Left colon (tissue), 2 donors: ENCODE measurements around the gene ZFPM1. TPM values are rescaled to one million over a fixed set of nuclear protein-coding genes. Genes with fewer than 3 reads are reported as not detected.
"Not testable (repeated sequence)": the region's sequence is repeated elsewhere in the genome, so short reads cannot be mapped to it uniquely, and the experiment has no call there.

Experiments
- ATAC-seq: fragments of 200-7000 bp; cut with Tn5 transposase; one replicate; pipeline ENCODE4 v1.9.1; 2020; ENCODE audit warnings: mild to moderate bottlenecking, moderate library complexity
- DNase-seq, 2 donors: peaks; one replicate each; pipeline ENCODE4 v3.0.0-alpha.2; 2020
- intact Hi-C, 2 donors: fragments of 100-400 bp; cut with DNase I in 1 of 2; cut with micrococcal nuclease in 1 of 2; formaldehyde crosslinking; loops; one replicate each; pipeline versions ENCODE4 v1.11.2 to v1.14.0; 2022; cut with DNase I, micrococcal nuclease
- total RNA-seq, 2 donors: library from RNA; stranded (reverse); fragmentation: NEBNext Ultra II Directional; extraction: Animal tissue kit (Norgen Biotek cat#: 25700); gene quantifications; one replicate each; pipeline ENCODE4 v1.2.1, GENCODE V29; 2021
- donor health status: DM: no; HTN: no; CAD: no.
- donor health status: DM: yes; HTN: yes; CAD: no.

ZFPM1 gene
- total RNA-seq, 2 donors from 2014 or later: 8.0 to 11.3 TPM

DNA sequence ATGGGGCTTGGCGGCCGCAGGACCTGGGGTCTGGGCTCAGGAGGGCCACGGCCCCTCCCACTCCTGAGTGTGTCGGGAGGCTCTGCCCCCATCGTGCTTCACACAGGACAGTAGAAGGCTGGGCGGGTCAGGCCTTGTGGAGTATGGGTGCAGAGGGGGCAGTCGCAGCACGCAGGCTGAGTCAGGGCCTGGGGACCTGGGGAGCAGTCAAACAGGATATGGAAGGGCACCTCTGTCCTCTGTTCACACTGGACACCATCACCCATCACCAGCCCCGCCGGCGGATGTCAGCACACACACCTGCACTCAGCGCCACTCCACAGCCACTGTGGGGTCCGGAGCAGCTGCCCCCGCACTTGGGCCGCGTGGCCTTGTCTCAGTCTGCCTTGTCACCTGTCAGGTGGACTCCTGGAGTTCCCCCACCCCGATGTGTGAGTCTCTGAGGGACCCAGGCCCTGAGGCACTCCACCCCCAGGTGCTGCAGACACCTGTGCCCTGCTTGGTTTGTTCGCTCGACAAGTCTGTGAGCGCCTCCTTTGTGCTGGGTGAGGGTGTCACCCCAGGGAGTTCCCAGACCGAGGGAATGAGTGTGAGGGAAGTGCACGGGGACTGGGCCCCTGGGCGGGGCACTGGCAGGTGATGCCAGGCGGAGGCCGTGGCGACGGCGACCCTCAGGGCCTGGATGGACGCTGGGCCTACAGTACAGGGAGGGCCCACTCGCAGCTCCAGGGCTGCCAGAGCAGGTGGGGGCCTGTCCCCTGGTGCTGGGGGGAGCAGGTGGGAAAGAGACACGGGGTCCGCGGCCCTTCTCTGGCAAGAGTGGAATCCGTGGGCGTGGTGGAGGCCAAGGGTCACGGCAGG, 31.7 kb downstream of the ZFPM1 start:
- intact Hi-C loops: no loop called here
- DNase-seq: peak; percentile 71
- peak; percentile 58 for ATAC-seq

DNA sequence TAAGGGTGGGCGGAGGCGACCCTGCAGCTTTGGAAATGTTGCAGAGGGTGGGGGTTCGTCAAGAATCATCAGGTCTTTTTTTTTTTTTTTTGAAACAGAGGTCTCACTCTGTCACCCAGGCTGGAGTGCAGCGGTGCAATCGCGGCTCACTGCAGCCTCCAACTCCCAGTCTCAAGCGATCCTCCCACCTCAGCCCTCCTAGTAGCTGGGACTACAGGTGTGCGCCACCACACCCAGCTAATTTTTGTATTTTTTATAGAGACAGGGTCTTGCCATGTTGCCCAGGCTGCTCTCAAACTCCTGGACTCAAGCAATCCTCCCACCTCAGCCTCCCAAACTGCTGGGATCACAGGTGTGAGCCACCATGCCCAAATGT, 32.3 kb downstream of the ZFPM1 start:
- ATAC-seq, DNase-seq, intact Hi-C loops: not testable (repeated sequence)

DNA sequence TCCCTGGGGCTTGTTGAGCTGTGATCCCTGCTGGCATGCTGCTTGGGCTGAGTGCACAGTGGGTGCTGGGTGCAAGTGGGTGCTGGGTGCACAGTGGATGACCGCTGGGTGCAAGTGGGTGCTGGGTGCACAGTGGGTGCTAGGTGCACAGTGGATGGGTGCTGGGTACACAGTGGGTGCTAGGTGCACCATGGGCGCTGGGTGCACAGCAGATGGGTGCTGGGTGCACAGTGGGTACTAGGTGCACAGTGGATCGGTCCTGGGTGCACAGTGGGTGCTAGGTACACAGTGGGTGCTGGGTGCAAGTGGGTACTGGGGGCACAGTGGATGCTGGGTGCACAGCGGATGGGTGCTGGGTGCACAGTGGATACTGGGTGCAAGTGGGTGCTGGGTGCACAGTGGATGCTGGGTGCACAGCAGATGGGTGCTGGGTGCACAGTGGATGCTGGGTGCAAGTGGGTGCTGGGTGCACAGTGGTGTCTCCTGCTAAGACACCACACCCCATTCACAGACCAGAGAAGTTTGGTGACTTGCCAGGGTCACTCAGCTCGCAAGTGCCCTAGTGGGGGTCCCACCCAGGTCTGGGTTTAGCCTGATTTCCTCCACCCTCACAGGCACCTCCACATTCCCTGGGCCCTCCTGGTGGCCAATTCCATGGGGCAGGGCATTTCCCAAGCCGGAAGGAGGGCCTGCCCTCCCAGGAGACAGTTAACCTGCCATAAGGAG, 33.5 kb downstream of the ZFPM1 start:
- DNase-seq: no peak
- intact Hi-C loops: no loop called here
- ATAC-seq: no peak

DNA sequence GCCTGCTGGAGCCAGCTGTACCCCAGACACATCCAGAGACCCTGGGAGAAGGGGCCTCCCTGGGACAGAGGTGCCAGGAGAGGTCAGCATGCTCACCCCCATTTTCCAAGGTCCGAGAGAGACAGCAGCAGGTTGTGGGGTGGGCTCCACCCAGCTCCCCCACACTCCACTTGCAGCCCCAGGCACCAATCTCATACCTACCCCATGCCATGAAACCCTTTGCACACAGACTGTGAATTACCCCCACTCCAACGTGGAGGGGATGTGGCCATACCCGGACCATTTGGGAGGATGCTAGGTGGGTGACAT, 34.0 kb downstream of the ZFPM1 start:
- DNase-seq (no peak), ATAC-seq (no peak)
- intact Hi-C loops: no loop called here

DNA sequence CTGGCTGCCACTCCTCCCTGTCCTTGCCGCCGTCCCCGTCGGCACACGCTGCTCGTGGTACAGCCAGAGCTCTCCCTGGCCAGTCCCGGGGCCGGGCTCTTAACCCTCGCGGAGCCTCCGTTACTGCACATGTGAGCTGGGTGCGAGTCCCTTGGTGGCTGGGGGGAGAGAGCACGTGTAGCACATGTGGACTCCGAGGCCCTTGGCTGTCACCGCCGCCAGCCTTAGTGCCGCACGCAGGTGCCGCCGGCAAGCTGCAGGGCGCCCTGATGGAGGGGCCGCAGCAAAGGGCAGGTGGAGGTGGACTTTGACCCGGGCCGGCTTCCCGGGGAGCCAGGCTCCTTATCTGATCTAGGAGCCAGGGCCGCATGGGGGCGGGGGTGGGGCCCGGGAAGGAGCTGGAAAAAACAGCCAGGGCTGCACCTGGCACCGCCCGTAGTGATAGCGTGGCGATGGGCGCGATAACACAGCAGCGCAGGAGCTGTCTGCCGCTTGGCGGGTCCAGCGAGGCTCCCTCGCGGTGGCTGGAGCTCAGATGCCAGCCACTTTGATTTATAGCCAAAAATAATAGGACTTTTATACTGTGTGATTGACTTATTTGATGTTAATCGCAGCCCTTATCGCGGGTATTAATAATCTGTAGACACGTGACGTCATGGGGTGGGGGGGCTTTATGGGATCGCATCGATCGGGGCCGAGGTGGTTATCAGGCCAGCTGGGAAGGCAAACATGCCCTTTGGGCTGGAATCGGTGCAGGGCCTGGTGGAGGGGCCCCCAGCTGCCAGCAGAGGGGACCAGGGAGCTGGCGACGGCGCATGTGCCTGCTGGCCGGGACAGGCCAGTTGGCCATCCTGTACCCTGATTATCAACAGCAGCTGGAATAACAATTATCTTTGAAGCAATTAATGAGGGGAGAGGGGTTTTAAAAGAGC, 35.1 kb downstream of the ZFPM1 start:
- DNase-seq (peak; percentile 93 to 94), ATAC-seq (peak; percentile 85)
- intact Hi-C loops: no loop called here

DNA sequence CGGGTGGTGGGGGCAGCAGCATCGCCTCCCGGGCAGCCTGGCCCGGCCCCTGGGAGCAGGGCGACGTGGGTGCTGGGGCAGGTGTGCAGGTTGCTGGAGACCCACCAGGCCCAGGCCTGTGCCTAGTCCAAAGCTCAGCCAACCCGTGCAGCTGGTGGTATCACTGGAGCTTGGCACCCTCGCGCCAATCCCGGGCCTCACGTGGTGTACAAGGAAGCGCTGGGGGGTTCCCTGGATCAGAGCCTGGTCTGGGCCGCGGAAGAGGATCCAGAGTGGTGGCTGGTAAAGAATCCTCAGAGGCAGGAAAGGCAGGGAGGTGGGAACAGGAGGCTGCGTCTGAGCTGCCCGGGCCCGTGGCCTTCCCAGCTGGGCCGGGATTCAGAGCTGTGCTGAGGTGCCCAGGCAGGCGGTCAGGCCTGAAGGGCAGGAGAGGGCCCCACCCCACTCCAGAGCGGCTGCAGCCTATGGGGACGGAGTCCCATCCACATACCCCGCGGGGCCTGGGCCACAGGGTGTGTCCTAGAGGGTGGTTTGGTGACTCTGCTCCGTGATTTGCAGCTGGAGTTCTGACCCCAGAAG, 36.2 kb downstream of the ZFPM1 start:
- DNase-seq: peak in 1 of 2 donors; percentile 45
- intact Hi-C loops: no loop called here
- ATAC-seq: peak; percentile 26

DNA sequence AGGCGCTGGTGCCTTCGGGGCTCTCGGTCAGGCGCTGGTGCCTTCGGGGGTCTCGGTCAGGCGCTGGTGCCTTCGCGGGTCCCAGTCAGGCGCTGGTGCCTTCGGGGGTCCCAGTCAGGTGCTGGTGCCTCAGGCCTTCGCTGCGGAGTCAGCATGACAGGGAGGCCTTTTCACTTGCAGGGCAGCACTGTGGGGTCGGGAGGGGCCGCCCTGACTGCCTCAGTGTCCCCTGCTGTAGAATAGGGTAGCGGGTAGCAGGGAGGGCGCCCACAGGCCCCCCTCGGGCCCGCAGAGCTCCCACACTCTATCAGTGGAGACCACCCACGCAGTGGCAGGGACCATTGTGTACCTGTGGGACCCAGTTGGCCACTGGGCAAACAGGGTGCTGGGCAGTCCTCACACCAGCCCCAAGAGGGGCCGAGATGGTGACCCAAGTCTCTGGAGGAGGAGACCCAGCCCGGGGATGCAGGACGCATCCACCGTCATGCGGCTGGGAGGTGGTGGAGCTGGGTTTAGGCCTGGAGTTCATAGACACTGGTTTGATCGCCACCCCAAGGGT, 38.0 kb downstream of the ZFPM1 start:
- no peak for ATAC-seq
- DNase-seq: no peak

DNA sequence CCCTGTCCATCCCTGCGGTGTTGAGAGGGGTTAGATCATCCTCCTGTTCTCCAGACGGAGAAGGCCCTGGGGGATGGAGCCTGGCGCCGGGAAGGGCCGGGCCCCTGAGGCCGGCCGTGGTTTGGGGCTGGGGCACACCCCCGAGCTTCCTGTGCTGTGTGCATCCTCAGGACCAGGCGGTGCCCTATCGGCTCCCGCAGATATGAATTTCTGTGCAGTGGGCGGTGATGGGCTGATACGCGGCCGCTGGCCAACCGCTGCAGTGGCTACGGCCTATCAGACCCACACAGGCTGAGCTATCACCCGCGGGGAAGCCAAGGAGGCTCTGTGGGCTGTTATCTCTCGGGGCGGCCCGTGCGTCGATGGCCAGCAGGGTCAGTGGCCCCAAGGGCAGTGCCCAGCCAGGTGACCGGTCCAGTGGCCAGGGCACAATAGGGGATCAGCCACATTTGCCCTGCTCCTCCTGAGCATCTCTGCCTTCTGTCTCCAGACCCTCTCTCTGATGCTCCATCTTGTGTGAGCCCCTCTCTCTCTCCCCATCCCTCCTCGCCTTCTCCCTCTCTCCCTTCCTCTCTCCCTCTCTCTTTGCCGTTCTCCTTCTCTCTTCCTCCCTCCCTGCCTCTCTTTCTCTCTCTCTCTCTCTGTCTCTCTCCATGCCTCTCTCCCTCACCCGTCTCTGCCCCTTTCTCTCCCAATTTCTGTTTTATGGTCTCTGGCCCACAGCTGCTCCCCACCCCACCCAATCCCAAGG, 38.7 kb downstream of the ZFPM1 start:
- no peak for DNase-seq
- intact Hi-C loops: no loop called here
- ATAC-seq: no peak

More for the DNA sequence above, 38.0 kb downstream of the ZFPM1 start:
- intact Hi-C loops: no loop called here

DNA sequence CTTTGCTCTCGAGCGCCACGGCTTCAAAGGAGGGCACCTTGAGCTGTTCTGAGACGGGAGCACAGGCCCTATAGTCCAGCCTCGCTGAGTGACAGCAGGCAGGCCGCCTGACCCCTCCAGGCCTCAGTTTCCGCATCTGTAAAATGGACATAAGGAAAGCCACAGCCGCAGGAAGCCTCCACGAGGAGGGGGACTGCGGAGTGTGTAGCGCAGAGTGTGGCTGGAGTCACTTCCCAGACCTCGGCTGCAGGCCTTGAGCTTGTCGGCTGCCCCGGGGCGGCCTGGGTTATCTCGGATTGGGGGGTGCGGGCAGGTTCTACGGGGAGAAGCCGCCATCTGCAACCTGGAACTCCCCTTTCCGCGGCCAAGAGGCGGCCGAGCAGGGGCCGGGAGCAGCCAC, 40.8 kb downstream of the ZFPM1 start:
- ATAC-seq: no peak
- no peak for DNase-seq
- intact Hi-C loops: no loop called here

DNA sequence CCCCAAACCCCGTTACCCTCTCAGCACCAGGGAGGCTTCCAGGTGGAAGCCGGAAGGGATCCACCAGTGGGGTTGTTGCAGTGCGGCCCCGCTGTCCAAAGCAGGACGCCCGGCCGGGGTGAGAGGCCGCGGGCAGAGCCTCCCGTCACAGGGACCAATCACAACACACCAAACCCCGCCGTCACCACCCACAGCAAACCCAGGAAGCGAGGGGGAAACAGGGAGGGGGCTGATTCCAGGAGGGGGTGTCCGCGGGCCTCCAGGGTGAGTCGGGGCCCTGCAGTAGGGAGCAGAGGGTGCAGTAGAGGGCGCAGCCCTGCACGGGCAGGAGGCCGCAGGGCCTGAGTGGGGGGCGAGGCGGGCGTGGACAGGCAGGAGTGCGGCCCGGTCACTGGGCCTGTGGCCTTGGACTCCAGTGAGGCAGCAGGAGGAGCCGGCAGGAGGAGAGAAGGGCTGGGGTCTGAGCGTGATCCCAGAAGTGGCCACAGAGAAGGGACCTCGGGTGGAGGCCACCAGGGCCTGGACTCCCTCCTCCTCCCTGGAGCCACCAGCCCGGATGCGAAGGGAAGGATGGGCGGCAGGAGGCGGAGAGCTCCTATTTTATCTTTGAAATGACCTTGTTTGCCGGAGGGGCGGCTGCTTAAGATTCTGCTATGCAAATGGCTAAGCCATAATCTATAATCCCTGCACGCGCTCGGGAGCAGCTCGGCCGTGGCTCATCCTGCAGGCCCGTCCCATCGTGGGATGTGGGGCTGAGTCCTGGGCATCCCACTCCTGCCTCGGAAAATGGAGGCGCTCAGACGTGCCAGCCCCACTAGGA, 41.5 kb downstream of the ZFPM1 start:
- no peak for ATAC-seq
- intact Hi-C loops: no loop called here
- DNase-seq: no peak

DNA sequence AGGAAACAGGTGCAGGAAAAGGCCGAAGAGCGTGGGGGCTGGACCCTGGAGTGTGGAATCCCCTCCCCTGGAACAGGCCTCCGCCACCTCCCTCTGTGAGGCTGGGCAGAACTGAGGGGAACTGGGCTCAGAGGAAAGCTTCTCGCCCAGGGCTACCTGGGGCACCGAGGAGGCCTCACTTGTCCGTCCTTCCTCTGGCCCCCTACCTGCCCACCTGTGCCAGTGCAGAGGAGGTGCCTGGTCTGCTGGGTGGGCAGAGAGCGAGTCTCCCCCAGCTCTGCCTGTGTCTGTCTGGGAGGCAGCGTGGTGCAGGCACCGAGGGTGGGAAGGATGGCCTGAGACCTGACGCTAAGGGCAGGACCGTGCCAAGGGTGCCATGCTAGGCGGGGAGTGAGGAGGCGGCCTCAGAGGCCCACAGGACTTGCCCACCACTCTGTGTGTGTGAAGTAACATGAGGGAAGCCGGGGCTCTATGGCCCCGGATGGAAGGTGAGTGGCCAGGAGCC, 42.2 kb downstream of the ZFPM1 start:
- ATAC-seq (no peak), DNase-seq (no peak)
- intact Hi-C loops: no loop called here

DNA sequence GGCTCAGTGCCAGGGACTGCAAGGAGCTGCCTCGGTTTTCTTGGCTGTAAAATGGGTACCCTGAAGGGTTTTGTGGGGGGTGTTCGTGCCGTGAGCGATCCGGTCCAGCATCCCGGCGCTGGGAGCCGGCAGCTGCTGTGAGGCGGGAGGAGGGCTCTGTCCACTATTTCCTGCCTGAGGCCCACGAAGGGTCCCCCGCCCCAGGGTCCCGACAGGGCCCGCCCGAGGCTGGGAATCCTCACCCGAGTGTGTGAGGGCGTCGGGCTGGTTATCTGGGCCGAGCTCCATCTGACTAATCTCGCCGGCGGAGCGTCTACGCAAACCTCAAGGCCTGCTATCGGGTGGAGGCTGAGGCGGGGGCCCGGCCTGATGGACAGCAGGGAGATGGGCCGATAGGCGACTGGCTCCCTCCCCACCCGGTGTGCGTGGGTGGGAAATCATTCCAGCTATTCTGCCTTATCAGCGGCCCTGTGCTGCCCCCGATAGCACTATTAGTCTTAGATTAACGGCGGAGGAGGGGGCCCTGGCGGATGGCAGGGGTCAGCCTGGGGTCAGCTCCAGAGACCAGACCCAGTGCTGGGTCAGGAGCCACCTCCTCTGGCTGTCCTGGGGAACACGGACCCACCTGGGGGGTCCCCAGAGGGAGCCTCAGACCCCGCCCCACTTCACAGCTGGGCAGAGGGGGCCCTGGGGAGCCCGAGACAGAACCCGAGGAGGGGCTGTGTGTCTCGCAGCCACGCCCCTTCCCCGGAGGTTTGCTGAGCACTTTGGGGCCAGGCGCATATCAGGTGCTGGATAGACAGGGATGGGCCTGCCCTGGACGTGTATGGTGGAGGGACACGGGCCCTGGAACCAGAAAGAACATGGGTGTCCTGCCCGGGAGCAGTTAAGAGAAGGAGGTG, 44.7 kb downstream of the ZFPM1 start:
- intact Hi-C loops: no loop called here
- DNase-seq (no peak), ATAC-seq (no peak)

DNA sequence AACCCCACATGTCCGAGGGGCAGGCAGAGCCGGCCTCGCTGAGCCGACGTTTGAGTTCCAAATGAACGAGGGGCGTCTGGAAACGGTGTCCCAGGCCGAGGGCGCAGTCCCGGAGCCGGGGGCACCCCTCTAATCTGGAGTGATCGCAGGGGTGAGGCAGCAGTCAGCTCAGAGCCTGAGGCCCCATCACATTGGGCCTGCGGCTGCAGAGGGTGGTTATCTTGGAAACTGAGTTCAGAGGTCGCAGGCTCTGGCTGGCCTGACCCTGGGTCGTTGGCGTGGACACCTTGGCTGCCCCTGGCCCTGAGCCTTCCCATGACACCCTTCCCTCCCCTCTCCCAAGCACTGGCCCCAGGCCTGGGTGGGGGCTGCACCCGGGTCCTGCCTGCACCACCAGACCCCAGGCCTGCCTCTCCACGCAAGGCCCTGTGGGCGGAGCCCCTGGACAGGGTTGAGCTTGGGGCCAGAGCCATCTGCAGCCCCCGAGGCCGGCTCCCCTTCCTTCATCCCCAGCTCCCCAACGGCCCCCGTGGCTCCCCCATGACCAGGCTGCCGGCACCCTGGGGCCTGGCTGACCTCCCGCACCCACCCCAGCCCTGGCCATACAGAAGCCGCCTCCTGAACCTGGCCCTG, 45.6 kb downstream of the ZFPM1 start:
- ATAC-seq (no peak), DNase-seq (no peak)
- intact Hi-C loops: no loop called here

DNA sequence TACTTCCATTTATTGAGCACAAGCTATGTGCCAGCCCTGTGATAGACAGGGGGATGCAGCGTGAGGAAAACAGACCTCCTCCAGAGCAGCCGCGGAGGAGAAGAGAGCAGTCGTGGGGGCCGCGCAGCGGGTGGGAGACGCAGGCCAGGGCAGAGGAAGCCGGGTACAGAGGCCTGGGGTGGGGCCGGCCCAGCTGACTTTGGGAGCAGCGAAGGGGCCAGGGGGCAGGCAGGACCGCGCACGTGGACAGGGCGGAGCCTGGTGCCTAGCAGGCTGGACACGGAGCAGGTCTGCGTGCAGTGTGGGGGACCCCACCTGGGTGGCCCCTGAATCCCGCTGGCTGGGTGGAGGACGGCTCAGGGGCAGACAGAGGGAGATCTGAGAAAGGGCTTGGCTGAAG, 46.2 kb downstream of the ZFPM1 start:
- no peak for DNase-seq
- no peak for ATAC-seq
- intact Hi-C loops: no loop called here

DNA sequence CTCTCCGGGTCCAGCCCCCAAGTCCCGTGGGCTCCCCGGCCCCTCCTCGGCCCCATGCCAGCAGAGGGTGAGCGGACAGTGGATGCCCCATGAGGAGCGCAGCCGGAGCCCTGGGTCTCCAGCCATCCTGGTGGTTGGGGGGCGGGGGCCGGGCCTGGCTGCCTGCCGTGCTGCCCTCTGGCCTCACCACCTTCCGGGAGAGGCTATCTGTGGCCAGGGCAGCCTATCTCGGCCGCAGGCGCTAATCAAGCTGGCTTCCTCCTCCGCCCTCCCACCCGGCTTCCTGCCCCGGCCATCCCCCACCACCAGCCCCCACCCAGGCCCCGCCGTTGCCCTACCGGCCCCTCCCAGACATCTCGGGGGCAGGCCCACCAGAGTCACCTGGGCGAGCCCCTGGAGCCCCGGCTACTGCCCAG, 46.8 kb downstream of the ZFPM1 start:
- peak; percentile 13 for ATAC-seq
- intact Hi-C loops: no loop called here
- DNase-seq: no peak

DNA sequence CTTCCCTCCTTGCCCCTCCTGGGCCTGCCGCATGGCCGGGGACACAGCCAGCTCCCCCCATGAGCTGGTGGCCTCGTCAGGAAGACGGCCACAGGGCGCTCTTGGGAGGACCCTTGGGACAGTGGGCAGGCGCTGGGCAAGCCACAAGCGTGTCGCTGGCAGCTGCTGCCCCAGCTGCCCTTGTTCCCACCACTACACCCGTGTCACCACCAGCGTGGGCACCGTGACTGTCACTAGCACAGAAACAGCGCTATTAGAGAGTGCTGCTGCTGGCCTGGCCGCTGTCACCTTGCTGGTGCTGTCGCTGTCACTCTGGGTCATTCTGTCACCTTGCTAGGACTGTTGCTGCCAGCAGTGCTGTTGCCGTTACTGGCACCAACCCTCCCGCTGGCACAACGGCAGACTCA, 47.2 kb downstream of the ZFPM1 start:
- no peak for DNase-seq
- ATAC-seq: no peak

More for the DNA sequence above, 47.2 kb downstream of the ZFPM1 start:
- intact Hi-C loops: no loop called here
